ENCODE measurements around the gene SLC35E2B. TPM values are rescaled to one million over a fixed set of nuclear protein-coding genes. Genes with fewer than 3 reads are reported as not detected.
"Not testable (repeated sequence)": the region's sequence is repeated elsewhere in the genome, so short reads cannot be mapped to it uniquely, and the experiment has no call there.

The SLC35E2B gene
- total RNA-seq, 1 experiment from 2014 or later, result 26.4 TPM

DNA sequence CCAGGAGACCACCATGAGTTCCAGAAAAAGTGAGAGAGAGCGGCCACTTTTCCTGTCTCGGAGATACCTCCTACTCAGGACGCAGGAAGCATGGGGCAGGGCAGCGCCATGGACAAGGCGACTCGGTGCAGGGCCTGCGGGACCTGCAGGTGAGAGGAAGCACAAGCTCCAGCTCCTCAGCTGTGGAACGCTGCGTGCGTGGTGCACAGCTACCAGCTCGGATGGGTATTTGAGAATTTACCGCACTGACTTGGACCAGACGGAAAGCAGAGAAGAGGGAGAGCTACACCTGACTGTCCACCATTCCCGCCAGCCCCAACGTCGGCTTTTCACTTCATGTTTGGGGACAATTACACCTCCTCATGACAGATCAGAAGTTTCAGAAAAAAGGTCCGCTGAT lies 39.8 kb upstream of the SLC35E2B start:
- no peaks in the 10 kb centered on the region for H3K4me1 ChIP-seq
- Mint-ChIP-seq H3K27ac (ENCODE audit: unreplicated experiment) (no peak overlapping the region), H3K4me1 (ENCODE audit: low read depth, unreplicated experiment) (no peaks in the 10 kb centered on the region), H3K27me3 (ENCODE audit: insufficient read depth, unreplicated experiment) (no peaks in the 10 kb centered on the region), H3K4me3 (ENCODE audit: unreplicated experiment) (no peak overlapping the region), H3K36me3 (ENCODE audit: insufficient read depth, unreplicated experiment) (peaks cover 18% of the 10 kb centered on the region), H3K9me3 (ENCODE audit: unreplicated experiment) (no peaks in the 10 kb centered on the region)
- no peak overlapping the region for H3K4me3 ChIP-seq (ENCODE audit: low read depth, low read length)
- H3K9me3 ChIP-seq, result no peaks in the 10 kb centered on the region
- intact Hi-C loops (cut with micrococcal nuclease; ENCODE audit: unreplicated experiment), result no loop called here
- DNase-seq, result no peak
- H3K36me3 ChIP-seq (ENCODE audit: control insufficient read depth, insufficient read depth, low read length), result no peaks in the 10 kb centered on the region
- ChIA-PET POLR2A (no interaction called here), CTCF (no interaction called here)
- BruUV-seq (replicated peaks), result no TSS peak
- TF ChIP-seq, protein P1, sequence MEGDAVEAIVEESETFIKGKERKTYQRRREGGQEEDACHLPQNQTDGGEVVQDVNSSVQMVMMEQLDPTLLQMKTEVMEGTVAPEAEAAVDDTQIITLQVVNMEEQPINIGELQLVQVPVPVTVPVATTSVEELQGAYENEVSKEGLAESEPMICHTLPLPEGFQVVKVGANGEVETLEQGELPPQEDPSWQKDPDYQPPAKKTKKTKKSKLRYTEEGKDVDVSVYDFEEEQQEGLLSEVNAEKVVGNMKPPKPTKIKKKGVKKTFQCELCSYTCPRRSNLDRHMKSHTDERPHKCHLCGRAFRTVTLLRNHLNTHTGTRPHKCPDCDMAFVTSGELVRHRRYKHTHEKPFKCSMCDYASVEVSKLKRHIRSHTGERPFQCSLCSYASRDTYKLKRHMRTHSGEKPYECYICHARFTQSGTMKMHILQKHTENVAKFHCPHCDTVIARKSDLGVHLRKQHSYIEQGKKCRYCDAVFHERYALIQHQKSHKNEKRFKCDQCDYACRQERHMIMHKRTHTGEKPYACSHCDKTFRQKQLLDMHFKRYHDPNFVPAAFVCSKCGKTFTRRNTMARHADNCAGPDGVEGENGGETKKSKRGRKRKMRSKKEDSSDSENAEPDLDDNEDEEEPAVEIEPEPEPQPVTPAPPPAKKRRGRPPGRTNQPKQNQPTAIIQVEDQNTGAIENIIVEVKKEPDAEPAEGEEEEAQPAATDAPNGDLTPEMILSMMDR (IDR thresholded peaks at IDR 0.05; ENCODE audit: insufficient read depth in 1 of 2, low read depth in 1 of 2, low read length in 1 of 2, severe bottlenecking in 1 of 2, unreplicated experiment in 1 of 2), result no peak
- no peaks in the 10 kb centered on the region for H3K27me3 ChIP-seq (replicated peaks; ENCODE audit: control insufficient read depth, insufficient read depth, low read length)

DNA sequence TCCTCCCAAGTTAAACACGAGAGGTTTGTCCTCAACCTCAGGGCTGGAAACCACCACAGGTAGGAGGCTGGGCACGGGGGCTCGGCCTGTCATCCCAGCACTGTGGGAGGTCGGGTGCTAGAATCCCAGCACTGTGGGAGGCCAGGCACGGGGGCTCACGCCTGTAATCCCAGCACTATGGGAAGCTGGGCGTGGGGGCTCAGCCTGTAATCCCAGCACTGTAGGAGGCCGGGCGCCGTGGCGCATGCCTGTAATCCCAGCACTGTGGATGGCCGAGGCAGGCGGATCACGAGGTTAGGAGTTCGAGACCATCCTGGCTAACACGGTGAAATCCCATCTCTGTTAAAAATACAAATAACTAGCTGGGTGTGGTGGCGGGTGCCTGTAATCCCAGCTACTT lies 38.3 kb upstream of the SLC35E2B start:
- Histone ChIP-seq H3K9me3 (no peaks in the 10 kb centered on the region), H3K27me3 (replicated peaks; ENCODE audit: control insufficient read depth, insufficient read depth, low read length) (no peaks in the 10 kb centered on the region), H3K4me1 (no peaks in the 10 kb centered on the region), H3K4me3 (ENCODE audit: low read depth, low read length) (no peak overlapping the region), H3K36me3 (ENCODE audit: control insufficient read depth, insufficient read depth, low read length) (no peaks in the 10 kb centered on the region)
- H3K27me3 Mint-ChIP-seq (ENCODE audit: insufficient read depth, unreplicated experiment), result no peaks in the 10 kb centered on the region
- intact Hi-C loops (cut with micrococcal nuclease; ENCODE audit: unreplicated experiment), result no loop called here
- no peaks in the 10 kb centered on the region for H3K4me1 Mint-ChIP-seq (ENCODE audit: low read depth, unreplicated experiment)
- ChIA-PET CTCF (no interaction called here), POLR2A (no interaction called here)
- no peaks in the 10 kb centered on the region for H3K9me3 Mint-ChIP-seq (ENCODE audit: unreplicated experiment)
- H3K27ac Mint-ChIP-seq (ENCODE audit: unreplicated experiment), result no peak overlapping the region
- TF ChIP-seq, protein P1 (IDR thresholded peaks at IDR 0.05; ENCODE audit: insufficient read depth in 1 of 2, low read depth in 1 of 2, low read length in 1 of 2, severe bottlenecking in 1 of 2, unreplicated experiment in 1 of 2), result no peak
- H3K36me3 Mint-ChIP-seq (ENCODE audit: insufficient read depth, unreplicated experiment), result peaks cover 21% of the 10 kb centered on the region
- no peak for DNase-seq
- H3K4me3 Mint-ChIP-seq (ENCODE audit: unreplicated experiment), result no peak overlapping the region
- no TSS peak for BruUV-seq (replicated peaks)

DNA sequence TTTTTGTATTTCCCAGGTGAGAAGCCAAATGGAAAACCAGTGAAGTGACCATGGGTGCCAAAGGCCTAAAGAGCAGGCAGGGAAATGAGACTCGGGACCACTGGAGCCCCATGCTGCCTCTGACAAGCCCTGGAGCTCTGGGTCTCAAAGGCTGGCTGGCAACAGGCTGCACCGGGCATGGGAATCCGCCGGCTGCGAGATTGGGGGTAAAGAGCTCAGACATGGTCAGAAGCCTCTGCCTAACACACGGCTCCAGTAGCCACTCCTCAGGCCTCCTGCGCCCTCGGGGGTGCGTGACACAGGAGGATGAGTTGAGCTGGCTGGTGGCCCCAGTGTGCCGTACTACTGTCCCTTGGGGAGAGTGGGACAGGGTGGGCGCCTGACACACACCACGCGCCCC lies 37.6 kb upstream of the SLC35E2B start:
- H3K36me3 ChIP-seq (ENCODE audit: control insufficient read depth, insufficient read depth, low read length); H3K27me3 Mint-ChIP-seq (ENCODE audit: insufficient read depth, unreplicated experiment); H3K27me3 ChIP-seq (replicated peaks; ENCODE audit: control insufficient read depth, insufficient read depth, low read length); H3K4me3 ChIP-seq (ENCODE audit: low read depth, low read length); H3K4me3 Mint-ChIP-seq (ENCODE audit: unreplicated experiment); intact Hi-C loops (cut with micrococcal nuclease; ENCODE audit: unreplicated experiment); POLR2A ChIA-PET; H3K4me1 Mint-ChIP-seq (ENCODE audit: low read depth, unreplicated experiment); BruUV-seq (replicated peaks); DNase-seq; H3K4me1 ChIP-seq; H3K9me3 ChIP-seq; H3K27ac Mint-ChIP-seq (ENCODE audit: unreplicated experiment); CTCF ChIA-PET; H3K9me3 Mint-ChIP-seq (ENCODE audit: unreplicated experiment): not testable (repeated sequence)
- peaks cover 21% of the 10 kb centered on the region for H3K36me3 Mint-ChIP-seq (ENCODE audit: insufficient read depth, unreplicated experiment)

DNA sequence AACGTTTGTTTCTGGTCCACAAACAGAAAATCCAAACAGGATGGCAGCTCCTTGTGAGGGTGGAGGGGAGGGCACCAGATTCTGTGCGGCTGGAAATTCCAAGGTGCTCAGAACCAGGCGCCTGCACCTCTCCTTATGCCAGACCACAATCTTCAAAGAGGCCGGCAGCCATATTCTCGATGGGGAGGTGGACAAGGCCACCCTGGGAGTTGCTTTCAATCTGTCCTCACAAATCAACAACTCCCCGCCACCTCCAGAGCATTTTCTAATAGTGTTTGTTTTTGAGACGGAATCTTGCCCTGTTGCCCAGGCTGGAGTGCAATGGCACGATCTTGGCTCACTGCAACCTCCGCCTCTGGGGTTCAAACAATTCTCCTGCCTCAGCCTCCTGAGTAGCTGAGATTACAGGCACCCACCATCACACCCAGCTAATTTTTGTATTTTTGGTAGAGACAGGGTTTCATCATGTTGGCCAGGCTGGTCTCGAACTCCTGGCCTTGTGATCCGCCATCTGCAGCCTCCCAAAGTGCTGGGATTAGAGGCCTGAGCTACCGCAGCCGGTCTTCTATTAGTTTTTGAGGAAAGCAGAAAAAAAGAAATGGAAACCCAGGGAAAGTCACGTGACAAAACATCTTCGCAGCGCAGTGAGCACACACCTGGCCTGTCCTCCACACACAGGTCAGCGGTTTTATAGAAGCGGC lies 36.7 kb upstream of the SLC35E2B start:
- H3K9me3 Mint-ChIP-seq (ENCODE audit: unreplicated experiment); H3K4me3 Mint-ChIP-seq (ENCODE audit: unreplicated experiment); DNase-seq; H3K4me1 Mint-ChIP-seq (ENCODE audit: low read depth, unreplicated experiment); H3K4me3 ChIP-seq (ENCODE audit: low read depth, low read length); BruUV-seq (replicated peaks); H3K27me3 ChIP-seq (replicated peaks; ENCODE audit: control insufficient read depth, insufficient read depth, low read length); CTCF ChIA-PET; H3K27me3 Mint-ChIP-seq (ENCODE audit: insufficient read depth, unreplicated experiment); H3K4me1 ChIP-seq; H3K27ac Mint-ChIP-seq (ENCODE audit: unreplicated experiment); H3K9me3 ChIP-seq; POLR2A ChIA-PET; H3K36me3 ChIP-seq (ENCODE audit: control insufficient read depth, insufficient read depth, low read length): not testable (repeated sequence)
- intact Hi-C loops (cut with micrococcal nuclease; ENCODE audit: unreplicated experiment), result loop anchor here (5.0 kb wide), 1 partner anchor 62 kb away; no protein-coding TSS in a partner anchor
- H3K36me3 Mint-ChIP-seq (ENCODE audit: insufficient read depth, unreplicated experiment), result peaks cover 25% of the 10 kb centered on the region

DNA sequence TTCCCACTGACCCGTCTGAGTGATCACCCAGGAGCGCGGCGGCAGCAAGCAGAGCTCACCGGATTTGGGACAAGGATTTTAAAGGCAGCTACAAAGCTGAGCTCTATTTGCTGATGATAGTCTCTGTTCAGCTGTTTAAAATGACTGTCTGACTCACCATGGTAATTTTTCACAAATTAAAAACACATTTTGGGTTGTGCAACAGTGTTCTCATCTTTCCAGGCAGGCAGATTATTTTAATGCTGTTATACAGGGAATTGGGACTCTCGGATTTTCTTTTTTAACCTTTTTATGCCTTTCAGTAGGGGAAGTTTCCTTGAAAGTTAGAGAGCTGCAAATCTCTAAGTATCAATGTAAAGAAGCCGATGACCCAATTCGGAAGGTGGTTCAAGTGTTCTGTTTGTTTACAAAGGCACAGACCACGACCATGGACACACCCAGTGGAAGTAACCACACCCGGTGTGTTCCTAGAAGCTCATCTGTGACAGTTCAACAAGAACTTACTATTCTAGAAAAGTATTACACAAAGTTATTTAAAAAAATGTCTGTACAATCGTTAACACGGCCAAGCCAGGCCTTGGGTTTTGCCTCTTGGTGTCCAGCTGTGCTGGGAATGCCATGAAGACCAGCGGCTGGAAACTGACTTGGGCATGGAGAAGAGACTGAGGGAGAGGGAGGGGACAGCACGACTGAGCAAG lies 35.9 kb upstream of the SLC35E2B start:
- peaks cover 29% of the 10 kb centered on the region for H3K36me3 Mint-ChIP-seq (ENCODE audit: insufficient read depth, unreplicated experiment)
- H3K4me3 Mint-ChIP-seq (ENCODE audit: unreplicated experiment); H3K27me3 Mint-ChIP-seq (ENCODE audit: insufficient read depth, unreplicated experiment); DNase-seq; BruUV-seq (replicated peaks); CTCF ChIA-PET; H3K27ac Mint-ChIP-seq (ENCODE audit: unreplicated experiment); H3K9me3 Mint-ChIP-seq (ENCODE audit: unreplicated experiment); H3K9me3 ChIP-seq; H3K36me3 ChIP-seq (ENCODE audit: control insufficient read depth, insufficient read depth, low read length); H3K4me3 ChIP-seq (ENCODE audit: low read depth, low read length); H3K27me3 ChIP-seq (replicated peaks; ENCODE audit: control insufficient read depth, insufficient read depth, low read length); H3K4me1 ChIP-seq; POLR2A ChIA-PET; H3K4me1 Mint-ChIP-seq (ENCODE audit: low read depth, unreplicated experiment): not testable (repeated sequence)
- intact Hi-C loops (cut with micrococcal nuclease; ENCODE audit: unreplicated experiment), result loop anchor here (5.0 kb wide), 1 partner anchor 61 kb away; no protein-coding TSS in a partner anchor
